Measurements from ENCODE around the gene CSN1S1.
A peak's percentile ranks its signal among the peaks of the same experiment; 100 is the strongest.

Gene CSN1S1

GRCh38 chr4:69888336-69888735 is 42.5 kb upstream of the CSN1S1 start:
- Histone ChIP-seq H3K79me2 (ENCODE audit: low read length) (no peaks in the 10 kb centered on the region), H3K4me3 (ENCODE audit: low read length) (no peak overlapping the region), H3K4me1 (ENCODE audit: low read length) (0 out of 2 replicates have a peak, but pooled peaks cover 4% of the 10 kb centered on the region), H2AFZ (ENCODE audit: low read length) (no peak overlapping the region), H3K27ac (ENCODE audit: low read length) (no peak overlapping the region), H3K9me2 (replicated peaks; ENCODE audit: insufficient read depth, low read length) (no peaks in the 10 kb centered on the region), H3K9ac (ENCODE audit: low read length) (no peak overlapping the region), H3K36me3 (replicated peaks; ENCODE audit: insufficient read depth, low read length) (no peaks in the 10 kb centered on the region), H3K4me2 (ENCODE audit: low read depth, low read length) (no peak overlapping the region), H3K9me3 (replicated peaks; ENCODE audit: insufficient read depth, low read length) (no peaks in the 10 kb centered on the region), H3K27me3 (replicated peaks; ENCODE audit: insufficient read depth, low read length) (no peaks in the 10 kb centered on the region), H3F3A (ENCODE audit: insufficient read depth, low read length) (no peaks in the 10 kb centered on the region), H4K20me1 (ENCODE audit: insufficient read depth, low read length) (no peaks in the 10 kb centered on the region)
- peak; percentile 11 for DNase-seq
- TF ChIP-seq EZH2 (optimal IDR thresholded peaks at IDR 0.05; ENCODE audit: low read depth, low read length) (no peak), CTCF (IDR thresholded peaks at IDR 0.05; ENCODE audit: low read length) (no peak), EZH2phosphoT487 (IDR thresholded peaks at IDR 0.05; ENCODE audit: low read length) (no peak)

- Histone ChIP-seq H3K9ac (ENCODE audit: low read length) (no peak overlapping the region), H3F3A (ENCODE audit: insufficient read depth, low read length) (no peaks in the 10 kb centered on the region), H3K9me2 (replicated peaks; ENCODE audit: insufficient read depth, low read length) (no peaks in the 10 kb centered on the region), H3K79me2 (ENCODE audit: low read length) (no peaks in the 10 kb centered on the region), H3K36me3 (replicated peaks; ENCODE audit: insufficient read depth, low read length) (no peaks in the 10 kb centered on the region), H3K27ac (ENCODE audit: low read length) (no peak overlapping the region), H3K27me3 (replicated peaks; ENCODE audit: insufficient read depth, low read length) (no peaks in the 10 kb centered on the region), H3K4me2 (ENCODE audit: low read depth, low read length) (no peak overlapping the region), H2AFZ (ENCODE audit: low read length) (no peak overlapping the region), H3K9me3 (replicated peaks; ENCODE audit: insufficient read depth, low read length) (no peaks in the 10 kb centered on the region), H3K4me1 (ENCODE audit: low read length) (no peaks in the 10 kb centered on the region), H3K4me3 (ENCODE audit: low read length) (no peak overlapping the region), H4K20me1 (ENCODE audit: insufficient read depth, low read length) (no peaks in the 10 kb centered on the region)
- DNase-seq, result no peak
- TF ChIP-seq CTCF (IDR thresholded peaks at IDR 0.05; ENCODE audit: low read length), result no peak
- no peak for TF ChIP-seq EZH2phosphoT487 (IDR thresholded peaks at IDR 0.05; ENCODE audit: low read length)
Measured at GRCh38 chr4:69894186-69894585, 36.7 kb upstream of the CSN1S1 start.

GRCh38 chr4:69894721-69895120 is 36.1 kb upstream of the CSN1S1 start:
- no peaks in the 10 kb centered on the region for H3K79me2 ChIP-seq (ENCODE audit: low read length)
- H4K20me1 ChIP-seq (ENCODE audit: insufficient read depth, low read length), result no peaks in the 10 kb centered on the region
- H3K27ac ChIP-seq (ENCODE audit: low read length), result no peak overlapping the region
- H3K9me3 ChIP-seq (replicated peaks; ENCODE audit: insufficient read depth, low read length), result no peaks in the 10 kb centered on the region
- H3K4me1 ChIP-seq (ENCODE audit: low read length), result no peaks in the 10 kb centered on the region
- DNase-seq, result no peak
- no peaks in the 10 kb centered on the region for H3K9me2 ChIP-seq (replicated peaks; ENCODE audit: insufficient read depth, low read length)
- H3K9ac ChIP-seq (ENCODE audit: low read length), result no peak overlapping the region
- no peak for TF ChIP-seq CTCF (IDR thresholded peaks at IDR 0.05; ENCODE audit: low read length)
- no peak for TF ChIP-seq EZH2 (optimal IDR thresholded peaks at IDR 0.05; ENCODE audit: low read depth, low read length)
- TF ChIP-seq EZH2phosphoT487 (IDR thresholded peaks at IDR 0.05; ENCODE audit: low read length), result no peak
- H3K27me3 ChIP-seq (replicated peaks; ENCODE audit: insufficient read depth, low read length), result no peaks in the 10 kb centered on the region
- no peak overlapping the region for H3K4me2 ChIP-seq (ENCODE audit: low read depth, low read length)
- no peaks in the 10 kb centered on the region for H3K36me3 ChIP-seq (replicated peaks; ENCODE audit: insufficient read depth, low read length)
- H2AFZ ChIP-seq (ENCODE audit: low read length), result no peak overlapping the region
- H3K4me3 ChIP-seq (ENCODE audit: low read length), result no peak overlapping the region
- H3F3A ChIP-seq (ENCODE audit: insufficient read depth, low read length), result no peaks in the 10 kb centered on the region

All from MM.1S (cell line).